SW 1271 (cell line): Measurements from ENCODE around the gene PER2.
A peak's percentile ranks its signal among the peaks of the same experiment; 100 is the strongest.

Experiments
- DNase-seq, 2 experiments: peaks; one replicate each; lab custom pipeline; 2025; lab: John Stamatoyannopoulos, UW

PER2 gene

DNA sequence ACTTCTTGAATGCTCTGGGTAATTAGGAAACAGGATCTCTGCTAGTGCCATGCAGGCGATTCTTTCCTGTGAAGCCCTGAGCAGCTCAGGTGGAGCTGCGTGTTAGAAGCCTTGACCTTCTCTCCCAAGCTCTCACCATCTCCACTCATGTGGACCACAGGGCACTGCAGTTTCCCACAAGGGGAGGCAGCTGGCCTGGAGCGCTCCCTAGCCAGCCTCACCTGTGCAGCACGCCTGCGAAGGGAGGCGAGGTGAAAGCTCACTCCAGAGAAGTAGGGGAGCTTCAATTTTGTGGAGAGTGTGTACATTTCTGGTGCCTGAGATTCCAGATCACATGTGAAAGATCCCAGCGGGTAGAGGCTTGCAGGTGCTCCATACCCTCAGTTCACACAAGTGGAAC is 37.5 kb downstream of the PER2 start:
- no peak for DNase-seq

DNA sequence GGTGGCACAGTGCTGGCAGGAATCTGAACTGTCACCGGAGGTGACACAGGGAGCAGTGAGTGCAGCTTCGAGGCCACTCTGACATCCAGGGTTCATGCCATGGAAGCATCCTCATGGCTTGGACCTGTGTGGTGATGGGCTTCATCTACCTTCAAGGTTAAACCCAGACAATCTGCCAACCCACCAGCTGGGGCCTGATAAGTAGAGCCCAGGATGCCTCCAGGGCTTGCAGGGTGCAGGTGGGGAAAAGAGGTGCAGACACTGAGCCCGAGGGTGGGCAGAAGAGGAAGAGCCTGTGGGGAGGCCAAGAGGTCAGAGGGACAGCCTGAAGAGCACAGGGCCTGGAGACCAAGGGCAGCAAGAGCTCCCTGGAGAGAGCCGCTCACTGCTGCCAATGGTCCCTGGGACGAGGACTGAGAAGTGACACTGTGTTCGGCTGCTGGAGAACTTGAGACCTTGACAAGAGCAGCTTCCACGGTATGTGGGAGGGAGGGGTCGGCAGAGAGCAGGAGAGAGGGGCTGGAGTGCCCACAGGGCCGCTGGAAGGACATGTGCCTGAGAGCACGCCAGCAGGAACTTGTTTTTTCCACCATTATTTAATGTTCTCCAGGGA is 40.5 kb downstream of the PER2 start:
- DNase-seq = no peak

DNA sequence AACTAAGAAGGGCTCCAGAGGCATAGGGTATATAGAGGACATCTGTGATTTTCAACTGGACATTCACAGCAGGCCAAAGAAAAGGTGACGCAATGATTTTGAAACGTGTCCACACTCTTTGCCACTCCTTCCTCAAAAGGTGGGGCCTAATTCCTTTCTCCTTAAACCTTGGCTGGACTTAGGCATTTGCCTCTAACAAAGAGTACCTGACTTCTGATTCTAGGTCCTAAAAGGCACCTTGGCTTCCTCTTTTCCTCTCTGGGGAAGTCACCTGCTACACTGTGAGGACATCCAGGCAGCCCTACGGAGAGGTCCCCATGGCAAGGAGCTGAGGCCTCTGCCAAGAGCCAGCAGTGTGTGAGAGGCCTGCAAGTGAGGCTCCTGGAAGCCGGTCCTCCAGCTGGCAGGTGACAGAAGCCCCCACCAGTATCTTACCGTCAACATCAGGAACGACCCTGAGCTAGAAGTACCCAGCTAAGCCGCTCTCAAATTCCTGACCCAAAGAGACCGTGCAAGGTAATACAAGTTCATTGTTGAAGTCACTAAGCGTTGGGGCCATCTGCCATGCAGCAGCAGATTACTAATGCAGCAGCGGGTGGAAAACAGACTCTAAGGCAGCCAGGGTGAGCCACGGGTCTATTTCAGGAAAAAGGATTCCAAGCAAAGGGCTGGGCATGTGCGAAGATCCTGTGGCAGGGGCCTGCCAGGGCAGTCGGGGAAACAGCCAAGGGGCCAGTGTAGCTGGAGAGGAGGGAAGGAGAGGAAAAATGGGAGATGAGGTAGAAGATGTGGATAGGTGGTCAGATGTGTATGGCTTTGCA is 41.2 kb downstream of the PER2 start:
- no peak for DNase-seq

DNA sequence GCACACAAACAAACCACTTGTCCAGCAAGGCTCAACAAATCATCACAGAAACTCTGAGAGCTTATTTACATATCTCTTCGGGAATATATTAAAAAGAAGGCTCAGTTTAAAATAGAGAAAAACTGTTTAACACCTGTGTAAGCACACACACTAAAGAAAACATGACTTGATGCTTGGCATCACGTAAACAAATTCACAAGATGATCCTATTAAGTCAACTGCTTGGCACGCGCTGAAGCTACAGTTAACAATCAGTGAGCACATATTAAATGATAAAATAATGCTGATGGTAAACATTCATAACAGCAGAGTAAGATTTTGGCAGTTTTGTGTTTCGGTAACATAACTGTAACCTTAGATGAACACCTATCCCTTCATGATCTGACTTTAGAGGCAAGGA is 44.3 kb downstream of the PER2 start:
- no peak for DNase-seq

DNA sequence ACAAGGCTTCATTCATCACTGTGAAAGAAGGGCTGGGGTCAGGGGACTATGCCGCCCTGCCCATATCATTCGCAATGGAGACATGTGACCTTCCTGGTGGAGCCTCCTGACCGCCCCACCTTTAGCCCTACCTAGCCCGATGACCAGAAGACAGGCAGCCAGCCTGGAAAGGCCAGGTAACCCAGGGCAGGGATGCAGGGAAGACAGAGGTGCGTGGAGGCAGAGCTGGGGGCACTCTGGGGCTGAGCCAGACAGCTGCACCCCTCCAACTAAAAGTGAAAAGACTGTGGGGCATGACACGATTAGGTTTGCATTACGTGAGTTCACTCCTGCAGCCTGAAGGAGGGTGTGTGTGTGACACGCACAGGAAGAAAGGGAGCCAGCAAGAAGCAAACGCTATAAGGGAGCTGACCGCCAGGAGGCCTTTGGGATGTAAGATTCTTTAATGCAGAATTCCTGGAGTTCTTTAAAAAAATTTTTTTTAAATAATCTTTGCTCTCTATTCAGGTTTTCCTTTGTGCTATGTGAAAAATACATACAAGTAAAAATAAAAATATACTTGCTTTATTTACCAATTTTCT is 44.8 kb downstream of the PER2 start:
- no peak for DNase-seq

DNA sequence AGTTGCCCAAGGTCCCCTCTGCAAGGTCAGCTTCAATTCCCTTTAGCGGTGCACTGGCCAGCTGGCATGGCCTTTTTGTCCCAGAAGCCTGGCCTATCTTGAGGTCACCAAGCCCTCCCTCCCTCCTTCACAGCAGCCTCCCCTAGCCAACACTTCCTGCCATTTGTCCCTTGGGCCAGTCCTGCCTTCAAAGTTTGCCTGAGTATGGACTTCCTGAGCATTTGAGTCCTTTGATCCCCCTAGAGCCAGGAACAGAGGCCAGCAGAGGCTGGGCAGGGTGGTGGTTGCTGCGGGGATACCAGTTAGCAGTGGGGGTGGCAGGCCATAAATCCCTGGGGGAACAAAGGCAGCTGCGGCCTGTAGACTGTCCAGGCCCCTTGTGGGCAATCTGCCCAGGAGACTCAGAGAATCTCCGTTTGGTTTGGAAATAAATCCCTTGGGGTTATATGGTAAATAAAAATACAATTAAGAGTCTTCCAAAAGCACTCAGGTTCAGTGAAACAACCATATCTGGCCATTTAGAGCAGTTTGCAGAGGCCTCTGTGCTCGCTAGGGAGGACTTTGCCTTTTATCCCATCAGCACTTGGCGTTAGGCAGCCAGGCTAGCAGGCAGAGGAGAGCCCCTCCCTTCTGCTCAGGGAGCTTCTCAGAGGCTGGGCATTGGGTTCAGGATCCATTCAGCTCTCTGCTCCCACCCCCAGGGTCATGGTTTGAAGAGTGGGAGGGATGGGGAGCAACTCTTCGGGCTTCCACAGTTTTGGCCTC is 45.5 kb downstream of the PER2 start:
- no peak for DNase-seq

DNA sequence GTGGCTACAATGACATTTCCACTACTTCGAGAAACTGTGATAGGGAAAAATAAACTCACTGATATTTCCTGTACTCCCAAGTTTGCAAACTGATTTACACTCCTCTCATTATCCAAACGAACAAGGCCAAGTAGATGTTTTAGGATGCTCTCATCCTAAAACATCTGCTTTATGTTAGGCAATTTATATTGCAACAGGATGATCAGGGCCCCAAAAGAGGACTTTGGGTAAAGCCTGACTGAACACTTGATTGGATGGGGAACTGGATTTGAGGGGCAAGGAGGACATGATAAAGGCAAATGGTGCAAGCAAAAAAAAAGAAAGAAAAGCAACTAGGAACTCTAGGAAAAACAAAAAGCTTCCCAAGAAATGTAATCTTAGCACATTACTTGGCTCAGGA is 46.4 kb downstream of the PER2 start:
- DNase-seq = no peak

DNA sequence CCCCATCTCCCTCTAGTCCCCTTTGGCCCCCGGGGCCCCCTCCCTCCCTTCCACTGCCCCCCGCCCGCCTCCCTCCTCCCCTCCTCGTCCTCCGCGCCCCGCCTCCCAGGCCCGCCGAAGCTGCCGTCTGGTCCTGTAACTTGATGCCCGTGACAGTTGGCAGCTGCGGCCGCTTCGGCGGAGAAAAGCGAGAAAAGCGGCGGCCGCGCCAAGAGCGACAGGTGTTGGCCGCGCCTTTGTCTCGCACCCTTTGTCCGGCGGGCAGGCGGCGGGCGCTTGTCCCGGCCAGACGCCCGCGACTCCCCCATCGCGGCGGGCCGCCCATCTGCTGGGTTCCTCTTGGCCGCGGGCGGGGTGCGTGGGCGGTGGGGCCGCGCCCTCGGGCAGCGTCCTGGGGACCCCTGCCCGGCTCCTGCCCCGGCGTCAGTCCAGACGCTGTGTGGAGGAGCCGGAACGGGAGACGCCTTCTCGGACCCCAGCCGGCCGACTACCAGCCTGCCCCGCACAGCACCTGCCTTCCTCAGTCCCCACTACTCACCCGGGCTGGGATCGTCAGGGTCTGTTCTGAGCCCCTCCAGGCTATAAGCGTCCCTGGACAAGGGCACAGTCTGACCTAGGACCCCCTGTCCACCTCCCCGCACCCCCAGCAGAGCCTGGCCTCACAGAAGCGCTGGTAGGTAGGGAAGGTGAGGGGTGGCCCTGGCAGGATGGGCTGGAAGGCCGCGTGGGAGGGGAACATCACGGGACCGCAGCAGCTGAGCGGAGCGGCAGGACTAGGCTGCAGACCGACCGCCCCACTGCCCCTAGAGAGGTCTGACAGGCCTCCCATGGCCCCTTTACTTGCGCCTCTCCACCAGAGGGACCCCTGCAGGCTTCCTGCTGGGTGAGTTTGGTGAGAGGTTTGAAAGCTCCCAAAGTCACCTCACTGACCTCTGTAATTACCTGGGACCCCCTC is 47.4 kb downstream of the PER2 start:
- DNase-seq = no peak

DNA sequence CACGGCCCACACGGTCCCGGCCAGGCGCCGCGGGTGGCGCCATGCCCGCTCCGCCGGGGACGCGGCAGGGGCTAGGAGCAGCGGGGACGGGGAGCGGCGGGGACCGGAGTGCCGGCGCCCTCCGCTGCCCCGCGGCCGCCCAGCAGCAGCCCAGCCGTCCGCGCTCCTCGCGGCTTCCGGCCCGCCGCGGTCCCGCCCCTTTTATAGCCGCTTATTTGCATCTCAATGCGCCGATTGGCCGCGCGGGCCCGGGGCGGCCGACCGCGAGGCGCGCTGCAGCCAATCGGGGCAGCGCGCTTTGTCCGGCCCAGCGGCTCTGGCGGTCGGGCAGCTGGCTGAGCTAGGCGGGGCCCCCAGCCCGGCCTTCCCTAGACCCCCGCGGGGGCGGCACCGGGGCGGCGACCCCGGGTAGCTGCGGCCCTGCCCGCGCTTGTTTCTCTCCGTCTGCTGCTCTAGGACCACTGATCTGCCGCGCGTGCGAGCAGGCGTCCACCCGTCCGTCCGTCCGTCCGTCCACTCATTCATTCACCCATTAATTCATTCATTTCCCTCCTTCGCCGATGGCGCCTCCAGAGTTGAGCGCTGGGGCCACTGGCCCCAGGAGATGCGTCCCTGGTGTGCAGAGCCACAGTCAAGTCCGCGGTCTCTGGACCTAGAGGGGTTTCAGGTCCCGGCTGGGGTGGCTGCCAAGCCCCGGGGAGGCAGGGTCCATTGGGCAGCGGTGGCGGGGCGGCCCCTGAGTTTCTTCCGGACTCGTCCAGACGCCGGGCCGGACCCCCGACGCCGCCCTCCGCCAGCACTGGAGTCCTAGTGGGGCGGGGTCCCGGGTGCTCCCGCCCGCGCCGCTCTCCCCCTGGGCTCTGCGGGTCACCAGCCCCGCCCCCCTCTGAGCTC is 48.3 kb downstream of the PER2 start, which contains the start of gene HES6:
TSS of gene HES6 (minus strand) at position 176 of the 894 bp plus-strand sequence. CDS start at position 43, 133 bp downstream.
- peak; percentile 73 to 79 for DNase-seq

DNA sequence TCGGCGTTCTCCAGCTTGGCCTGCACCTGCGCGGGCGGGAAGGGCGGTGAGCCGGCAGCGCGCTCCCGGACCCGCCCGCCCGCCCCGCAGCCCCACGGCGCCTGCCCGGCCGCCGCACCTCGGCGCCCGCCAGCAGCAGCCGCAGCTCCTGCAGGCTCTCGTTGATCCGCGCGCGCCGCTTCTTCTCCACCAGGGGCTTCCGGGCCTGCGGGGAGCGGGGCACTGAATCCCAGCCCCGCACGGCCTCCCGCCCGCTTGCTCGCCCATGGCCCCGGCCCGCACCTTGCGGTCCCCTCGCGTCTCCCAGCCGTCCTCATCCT is 48.9 kb downstream of the PER2 start:
- no peak for DNase-seq

DNA sequence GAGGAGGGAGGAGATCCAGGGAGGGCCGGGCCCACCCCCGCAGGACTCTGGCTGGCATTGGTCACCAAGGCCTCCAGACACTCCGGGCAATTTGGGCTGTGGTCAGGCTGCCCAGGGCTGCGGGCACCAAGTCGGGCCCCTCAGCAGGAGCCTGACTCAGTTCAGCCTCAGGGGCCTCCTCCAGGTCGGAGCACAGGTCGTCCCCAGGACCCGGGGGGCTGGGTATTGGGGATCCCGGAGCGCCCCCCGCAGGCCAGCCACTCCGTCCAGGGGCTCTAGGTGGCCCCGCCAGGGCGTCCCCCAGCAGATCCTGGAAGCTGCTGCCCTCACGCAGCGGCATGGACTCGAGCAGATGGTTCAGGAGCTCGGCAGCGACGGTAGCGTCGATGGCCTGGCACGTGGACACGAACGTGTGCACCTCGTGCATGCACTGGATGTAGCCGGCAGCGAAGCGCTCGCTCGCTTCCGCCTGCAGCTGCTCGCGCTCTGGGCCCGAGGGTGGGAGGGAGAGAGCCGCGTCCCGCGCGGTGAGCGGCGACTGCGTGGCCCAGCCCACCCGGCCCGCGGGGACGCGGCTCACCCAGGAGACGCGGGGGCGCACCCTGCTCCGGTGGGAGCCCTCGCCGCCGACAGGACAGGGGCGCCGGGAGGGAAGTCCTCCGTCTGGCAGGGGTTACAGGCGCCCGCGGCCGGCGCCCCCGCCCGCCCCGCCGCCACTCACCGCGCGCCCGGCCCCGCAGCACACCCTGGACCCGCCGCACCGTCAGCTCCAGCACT is 49.5 kb downstream of the PER2 start:
- no peak for DNase-seq

DNA sequence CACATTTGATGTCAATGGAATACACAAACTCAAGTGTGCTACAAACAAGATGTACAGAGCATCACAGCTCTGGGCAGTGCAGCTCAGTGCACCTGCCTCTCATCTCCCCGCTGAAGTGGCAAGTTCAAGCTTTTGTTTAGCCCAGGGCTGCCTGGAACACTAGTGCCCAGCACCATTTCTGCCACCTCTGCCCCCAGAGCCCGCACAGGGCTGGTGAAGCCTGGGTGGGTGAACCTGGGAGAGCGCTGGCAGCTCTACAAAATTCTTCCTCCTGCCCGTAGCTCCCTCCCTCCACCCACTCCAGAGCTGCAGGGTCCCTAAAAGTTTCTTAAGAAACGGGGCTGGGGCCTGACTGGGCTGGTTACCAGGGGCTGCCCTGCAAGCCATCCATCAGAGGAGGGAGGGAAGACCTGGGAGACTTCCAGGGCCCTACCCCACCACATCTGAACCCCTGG is 50.1 kb downstream of the PER2 start:
- DNase-seq = no peak

DNA sequence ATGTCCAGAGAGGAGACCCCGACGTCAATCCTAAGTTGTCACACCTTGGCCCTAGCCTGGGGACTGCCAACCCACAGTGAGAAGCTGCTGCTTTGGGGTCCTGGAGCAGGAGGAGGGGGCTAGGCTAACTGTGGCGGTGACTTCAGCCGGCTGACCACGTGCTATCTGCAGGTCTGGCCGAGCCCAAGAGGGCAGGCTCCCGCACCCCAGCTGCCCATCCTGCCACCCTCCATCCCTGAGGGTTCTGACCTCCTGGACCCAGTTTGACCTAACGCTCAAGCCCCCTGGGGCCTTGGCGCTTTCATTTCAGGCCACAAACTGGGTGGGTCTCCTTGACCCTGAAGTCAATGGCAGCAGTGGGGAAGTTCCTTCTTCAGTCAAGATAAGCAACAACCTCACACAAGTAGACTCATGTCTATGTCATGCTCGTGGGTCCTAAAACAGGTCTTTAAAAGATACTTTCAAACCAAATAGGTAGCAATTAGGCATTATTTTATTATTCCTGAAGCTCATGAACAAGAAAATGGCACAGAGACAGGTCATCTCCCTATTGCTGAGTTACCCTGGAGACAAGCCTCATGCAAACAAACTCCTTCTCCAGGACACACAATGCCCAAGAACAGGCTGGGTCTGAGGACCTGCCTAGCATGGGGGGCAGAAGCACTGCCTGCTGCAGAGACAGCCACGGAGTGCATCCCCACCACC is 50.8 kb downstream of the PER2 start:
- peak in 1 of 2 experiments; percentile 7 for DNase-seq

DNA sequence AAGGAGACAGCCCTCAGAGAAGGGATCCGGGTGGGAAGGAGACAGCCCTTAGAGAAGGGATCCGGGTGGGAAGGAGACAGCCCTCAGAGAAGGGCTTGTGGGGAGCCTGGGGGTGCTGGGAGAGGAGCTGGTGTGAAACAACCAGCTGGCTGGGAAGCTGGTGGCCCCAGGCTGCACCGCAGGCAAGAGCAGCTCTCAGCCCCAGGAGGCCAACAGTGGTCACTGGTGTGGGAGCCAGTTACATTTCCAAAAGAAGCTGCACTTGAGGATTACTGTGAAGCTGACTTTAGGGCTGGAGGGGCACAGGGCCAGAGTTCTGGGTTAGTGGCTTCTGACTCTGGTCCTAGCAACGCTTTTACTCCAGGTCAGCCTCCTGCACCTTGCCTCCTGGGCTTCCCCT is 51.8 kb downstream of the PER2 start:
- DNase-seq = no peak

DNA sequence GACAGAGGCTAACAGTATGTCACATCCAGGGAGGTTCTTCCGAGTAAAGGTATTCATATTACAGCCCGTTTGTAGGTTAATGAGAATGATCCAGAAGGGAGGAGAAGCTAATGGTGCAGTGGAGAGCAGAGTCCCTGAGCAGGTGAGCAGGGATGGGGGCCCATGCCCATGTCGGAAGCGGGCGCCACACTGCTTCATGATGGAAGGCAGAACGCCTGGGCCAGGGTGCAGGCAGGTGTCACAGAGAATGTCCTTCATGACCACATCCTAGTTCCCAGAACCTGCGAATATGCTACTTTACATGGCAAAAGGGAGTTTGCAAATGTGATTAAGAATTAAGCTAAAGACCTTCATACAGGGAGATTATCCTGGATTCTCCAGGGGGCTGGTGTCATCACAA is 52.6 kb downstream of the PER2 start:
- no peak for DNase-seq

DNA sequence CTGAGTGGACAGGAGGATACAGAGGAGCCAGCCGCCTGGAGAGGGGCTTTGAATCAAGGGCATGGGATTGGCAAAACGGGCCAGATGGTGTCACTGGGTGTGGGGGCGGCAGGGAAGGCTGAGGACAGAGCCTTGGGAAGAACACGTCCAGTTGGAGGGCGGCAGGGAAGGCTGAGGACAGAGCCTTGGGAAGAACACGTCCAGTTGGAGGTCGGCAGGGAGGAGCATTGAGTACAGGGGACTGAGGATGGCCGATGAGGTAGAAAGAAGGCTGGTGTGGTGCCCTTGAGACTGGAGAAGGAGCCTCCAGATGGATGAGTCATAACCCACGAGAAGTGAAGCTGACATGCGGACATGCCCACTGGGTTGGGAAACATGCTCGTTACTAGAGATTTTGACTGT is 53.1 kb downstream of the PER2 start:
- DNase-seq = no peak

DNA sequence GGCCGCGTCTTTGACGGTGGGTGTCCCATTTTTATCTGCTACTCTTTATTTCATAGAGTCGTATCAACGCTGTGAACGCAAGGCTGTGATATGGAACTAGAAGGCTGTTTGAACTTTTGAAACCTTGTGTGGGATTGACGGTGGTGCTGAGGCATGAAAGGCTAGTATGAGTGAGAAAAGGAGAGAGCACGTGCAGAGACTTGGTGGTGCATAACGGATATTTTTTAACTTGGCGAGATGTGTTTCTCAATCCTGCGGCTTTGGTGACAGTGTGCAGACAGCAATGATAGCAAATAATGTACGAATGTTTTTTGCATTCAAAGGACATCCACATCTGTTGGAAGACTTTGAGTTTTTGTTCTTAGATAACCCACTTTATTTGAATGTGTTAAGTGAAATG is 54.8 kb downstream of the PER2 start:
- DNase-seq = no peak

DNA sequence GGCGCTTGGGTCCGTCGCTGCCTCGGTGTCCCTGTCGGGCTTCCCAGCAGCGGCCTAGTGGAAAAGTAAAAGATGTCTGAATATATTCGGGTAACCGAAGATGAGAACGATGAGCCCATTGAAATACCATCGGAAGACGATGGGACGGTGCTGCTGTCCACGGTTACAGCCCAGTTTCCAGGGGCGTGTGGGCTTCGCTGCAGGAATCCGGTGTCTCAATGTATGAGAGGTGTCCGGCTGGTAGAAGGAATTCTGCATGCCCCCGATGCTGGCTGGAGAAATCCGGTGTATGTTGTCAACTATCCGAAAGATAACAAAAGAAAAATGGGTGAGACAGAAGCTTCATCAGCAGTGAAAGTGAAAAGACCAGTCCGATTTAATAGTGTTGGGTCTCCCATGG is 56.6 kb downstream of the PER2 start:
- no peak for DNase-seq

DNA sequence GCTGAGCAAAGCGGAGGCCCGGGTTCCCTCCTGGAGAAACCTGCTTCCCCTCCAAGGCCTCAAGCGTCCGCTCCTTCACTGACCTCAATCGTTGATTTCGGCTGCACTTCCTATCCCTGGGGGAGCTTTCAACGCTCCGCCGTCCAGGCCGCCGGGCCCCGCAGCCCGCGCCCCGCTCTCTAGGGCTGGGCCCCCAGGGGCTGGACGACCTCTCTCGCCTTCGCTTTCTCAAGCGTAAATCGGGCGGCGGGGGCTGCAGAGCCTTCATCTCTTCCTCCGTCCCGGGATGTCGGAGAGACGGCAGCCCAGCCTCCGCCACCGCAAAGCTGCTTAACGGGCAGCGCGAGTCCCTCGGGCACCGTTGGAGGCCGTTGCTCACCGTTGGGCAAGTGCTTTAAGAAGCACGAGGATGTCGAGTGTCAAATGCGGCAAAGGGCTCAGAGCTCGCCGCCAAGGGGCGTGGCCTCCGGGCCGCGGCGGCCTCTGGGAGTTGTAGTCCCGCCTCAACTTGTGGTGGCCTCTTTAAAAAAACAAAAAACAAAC is 57.1 kb downstream of the PER2 start:
- no peak for DNase-seq
